Calu3 (cell line): ENCODE data around the gene SSC4D. TPM values are rescaled to one million over a fixed set of nuclear protein-coding genes. Genes with fewer than 3 reads are reported as not detected.

Experiments used
- BruUV-seq: library from RNA; stranded (reverse); fragments of 400-500 nt; replicated peaks from 2 replicates; lab custom pipeline; 2021; lab: Mats Ljungman, UMichigan
- CTCF ChIA-PET: fragments of 300-600 bp; sonication (Branson Sonifier 250); formaldehyde crosslinking; loops from one replicate; lab custom pipeline; 2022; ENCODE audit warnings: antibody characterized with exemption; lab: Charles Lee
- DNase-seq: peaks from one replicate; pipeline ENCODE4 v3.0.0; 2022
- H3K27ac Mint-ChIP-seq: one replicate; pipeline ENCODE4 v1.8.0; 2022; ENCODE audit warnings: mixed read lengths; ENCODE audit not compliant: unreplicated experiment
- H3K27me3 Mint-ChIP-seq: one replicate; pipeline ENCODE4 v1.8.0; 2022; ENCODE audit warnings: mixed read lengths; ENCODE audit not compliant: unreplicated experiment
- H3K36me3 Mint-ChIP-seq: one replicate; pipeline ENCODE4 v1.8.0; 2022; ENCODE audit warnings: mild to moderate bottlenecking, moderate library complexity, mixed read lengths; ENCODE audit not compliant: insufficient read depth, unreplicated experiment
- H3K4me1 Mint-ChIP-seq: one replicate; pipeline ENCODE4 v1.8.0; 2022; ENCODE audit warnings: mild to moderate bottlenecking, low read depth, mixed read lengths; ENCODE audit not compliant: unreplicated experiment
- H3K4me3 Mint-ChIP-seq: one replicate; pipeline ENCODE4 v1.8.0; 2022; ENCODE audit warnings: mild to moderate bottlenecking, low read depth, moderate library complexity, mixed read lengths; ENCODE audit not compliant: unreplicated experiment
- H3K9me3 Mint-ChIP-seq: one replicate; pipeline ENCODE4 v1.8.0; 2022; ENCODE audit warnings: low read depth, mixed read lengths; ENCODE audit not compliant: unreplicated experiment
- CTCF ChIP-seq: fragments of 200-600 bp; IDR thresholded peaks from one replicate; pipeline ENCODE4 v1.8.0; 2022; ENCODE audit warnings: antibody characterized with exemption; ENCODE audit not compliant: unreplicated experiment
- intact Hi-C: fragments of 100-400 bp; cut with micrococcal nuclease; formaldehyde crosslinking; loops from one replicate; pipeline ENCODE4 v1.10.0; 2022; ENCODE audit not compliant: unreplicated experiment
- total RNA-seq: library from RNA; stranded (reverse); gene quantifications from 2 replicates; pipeline ENCODE4 v1.2.3, GENCODE V29; 2022

The SSC4D gene
- total RNA-seq, 1 experiment from 2014 or later = not detected

DNA sequence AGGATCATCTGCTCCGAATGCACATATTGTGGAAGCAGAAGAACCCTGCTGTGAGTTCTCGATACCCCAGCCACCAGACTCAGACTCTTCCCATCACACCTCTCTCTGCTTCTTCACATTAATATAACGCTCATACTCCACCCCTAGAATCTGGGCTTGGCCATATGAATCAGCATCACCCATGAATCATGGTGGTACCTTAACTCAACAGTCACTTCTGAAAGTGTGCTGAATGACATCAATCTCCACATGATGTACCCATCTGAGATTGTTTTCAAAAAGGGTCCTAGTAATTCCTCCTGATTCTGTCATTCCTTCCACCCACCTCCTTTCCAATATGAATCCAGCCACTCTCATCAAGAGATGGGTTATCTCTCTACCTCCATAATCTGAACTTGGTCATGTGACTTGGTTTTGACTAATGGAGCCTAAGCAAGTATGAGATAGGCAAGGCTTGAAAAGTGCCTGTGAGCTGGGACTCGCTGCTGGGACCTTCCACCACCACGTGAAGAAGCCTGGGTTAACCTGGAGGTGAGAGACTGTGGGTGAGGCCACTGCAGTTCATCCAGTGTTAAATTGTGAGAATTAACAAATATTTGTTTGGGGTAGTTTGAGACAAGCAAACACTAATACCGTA lies 66.1 kb downstream of the SSC4D start:
- H3K27me3 Mint-ChIP-seq = no peaks in the 10 kb centered on the region
- no peak for DNase-seq
- intact Hi-C loops = no loop called here
- H3K4me3 Mint-ChIP-seq = no peak overlapping the region
- no peaks in the 10 kb centered on the region for H3K9me3 Mint-ChIP-seq
- peaks cover 54% of the 10 kb centered on the region for H3K4me1 Mint-ChIP-seq
- no peak for TF ChIP-seq CTCF
- H3K27ac Mint-ChIP-seq = no peak overlapping the region
- BruUV-seq = no TSS peak
- CTCF ChIA-PET = no interaction called here
- peaks cover 56% of the 10 kb centered on the region for H3K36me3 Mint-ChIP-seq

DNA sequence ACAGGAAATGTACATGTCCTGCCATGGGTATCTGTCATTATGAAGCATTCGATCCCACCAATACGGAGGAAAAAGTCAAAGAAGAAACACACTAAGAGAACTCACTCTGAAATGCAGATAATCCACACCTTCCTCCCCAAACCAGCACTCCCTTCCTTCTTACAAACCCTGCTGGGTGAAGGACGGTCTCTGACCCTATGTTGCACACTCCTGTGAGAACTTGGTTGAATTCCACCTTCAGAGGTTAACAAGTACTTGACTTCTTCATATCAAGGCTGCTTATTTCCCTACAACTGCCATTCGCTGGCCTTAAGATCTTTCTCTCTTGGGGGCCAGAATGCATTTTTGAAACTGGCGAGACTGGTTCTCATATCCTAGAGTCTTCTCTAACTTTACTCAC lies 67.3 kb downstream of the SSC4D start:
- peaks cover 54% of the 10 kb centered on the region for H3K4me1 Mint-ChIP-seq
- no peak for DNase-seq
- H3K27me3 Mint-ChIP-seq = no peaks in the 10 kb centered on the region
- no TSS peak for BruUV-seq
- H3K4me3 Mint-ChIP-seq = no peak overlapping the region
- no peak overlapping the region for H3K27ac Mint-ChIP-seq
- H3K36me3 Mint-ChIP-seq = peaks cover 54% of the 10 kb centered on the region
- H3K9me3 Mint-ChIP-seq = no peaks in the 10 kb centered on the region
- intact Hi-C loops = no loop called here
- CTCF ChIA-PET = no interaction called here
- TF ChIP-seq CTCF = no peak

GRCh38 chr7:76340617-76341131 lies 68.8 kb downstream of the SSC4D start:
- Mint-ChIP-seq H3K4me1 (peaks cover 39% of the 10 kb centered on the region), H3K9me3 (no peaks in the 10 kb centered on the region), H3K27me3 (no peaks in the 10 kb centered on the region), H3K27ac (peak overlapping the region; percentile 81), H3K4me3 (no peak overlapping the region), H3K36me3 (peaks cover 39% of the 10 kb centered on the region)
- CTCF ChIA-PET = no interaction called here
- DNase-seq = no peak
- intact Hi-C loops = no loop called here
- no TSS peak for BruUV-seq
- no peak for TF ChIP-seq CTCF

Other genes starting within 250 kb of the SSC4D start
- 0.21 TPM in 1 of 2 replicates, not detected in the other for gene SRRM3, start 207.8 kb downstream of the SSC4D start, total RNA-seq
- gene HSPB1, start 107.0 kb downstream of the SSC4D start, total RNA-seq = 72.7 and 135 TPM in 2 replicates
- gene YWHAG, start 50.7 kb downstream of the SSC4D start, total RNA-seq = 113 and 122 TPM in 2 replicates
- 5.4 and 9.4 TPM in 2 replicates for gene ZP3, start 15.3 kb upstream of the SSC4D start, total RNA-seq
- 43.6 and 51.7 TPM in 2 replicates for gene DTX2, start 52.0 kb upstream of the SSC4D start, total RNA-seq
- gene UPK3B, start 100.9 kb upstream of the SSC4D start, total RNA-seq = 6.0 and 14.6 TPM in 2 replicates
- gene SPDYE16, start 133.6 kb upstream of the SSC4D start, total RNA-seq = not detected in 2 replicates
- gene POMZP3, start 217.6 kb upstream of the SSC4D start, total RNA-seq = 9.6 and 11.9 TPM in 2 replicates